Vagina (tissue), 2 donors: ENCODE results near the gene AK1. TPM values are rescaled to one million over a fixed set of nuclear protein-coding genes. Genes with fewer than 3 reads are reported as not detected.
"Not testable (repeated sequence)": the region's sequence is repeated elsewhere in the genome, so short reads cannot be mapped to it uniquely, and the experiment has no call there.

Experiments
- DNase-seq, 2 donors: peaks; one replicate each; pipeline ENCODE4 v3.0.0-alpha.2; 2017; ENCODE audit errors: extremely low spot score in 2 of 2
- H3K27ac ChIP-seq: fragments of 200-600 bp; sonication (generic); one replicate; pipeline ENCODE4 v1.5.1; 2019
- H3K27me3 ChIP-seq: fragments of 200-600 bp; sonication (generic); one replicate; pipeline ENCODE4 v1.5.1; 2019
- H3K36me3 ChIP-seq, 2 donors: fragments of 200-600 bp; sonication (generic); one replicate each; pipeline ENCODE4 v1.5.1; 2017 to 2019
- H3K4me1 ChIP-seq: fragments of 200-600 bp; sonication (generic); one replicate; pipeline ENCODE4 v1.5.1; 2019
- H3K4me3 ChIP-seq, 2 donors: fragments of 200-600 bp; sonication (generic); 1 replicate in 1 of 2; 2 replicates in 1 of 2; pipeline ENCODE4 v1.5.1; 2016 to 2019
- H3K9me3 ChIP-seq: fragments of 200-600 bp; sonication (generic); one replicate; pipeline ENCODE4 v1.5.1; 2019
- CTCF ChIP-seq, 3 experiments: fragments of 450-650 bp in 2 of 3; fragments of 200-600 bp in 1 of 3; sonication (generic) in 1 of 3; IDR thresholded peaks; one replicate each; pipeline ENCODE4 v1.5.1; 2017 to 2019; ENCODE audit warnings: antibody characterized with exemption in 3 of 3, mild to moderate bottlenecking in 2 of 3, moderate library complexity in 2 of 3
- POLR2A ChIP-seq, 2 donors: fragments of 450-650 bp; IDR thresholded peaks; one replicate each; pipeline ENCODE4 v1.6.1; 2017; ENCODE audit warnings: antibody characterized with exemption in 2 of 2, mild to moderate bottlenecking in 2 of 2, moderate library complexity in 2 of 2
- POLR2AphosphoS5 ChIP-seq, 2 donors: sonication (generic); formaldehyde crosslinking; IDR thresholded peaks; one replicate each; pipeline ENCODE4 v1.9.0; 2017; ENCODE audit warnings: antibody characterized with exemption in 2 of 2, mild to moderate bottlenecking in 2 of 2, low read depth in 1 of 2; ENCODE audit not compliant: insufficient read depth in 1 of 2
- intact Hi-C: fragments of 100-400 bp; cut with DNase I; formaldehyde crosslinking; loops from one replicate; pipeline ENCODE4 v1.15.1; 2023
- total RNA-seq: library from RNA; depleted of rRNA; stranded (reverse); fragments of >200 nt; gene quantifications from one replicate; pipeline ENCODE4 v1.2.3, GENCODE V29; 2016

Gene AK1
- total RNA-seq, 1 donor from 2014 or later = 33.4 TPM

- intact Hi-C loops = no loop called here
- Histone ChIP-seq H3K27me3 (no peaks in the 10 kb centered on the region), H3K4me3 (no peak overlapping the region), H3K4me1 (no peaks in the 10 kb centered on the region), H3K27ac (no peak overlapping the region), H3K9me3 (no peaks in the 10 kb centered on the region), H3K36me3 (peaks cover 0 to 41% of the 10 kb centered on the region in 2 donors)
- DNase-seq = no peak
- TF ChIP-seq POLR2A (IDR thresholded peaks at IDR 0.05) (no peak), POLR2AphosphoS5 (IDR thresholded peaks at IDR 0.05; ENCODE audit: insufficient read depth in 1 of 2, low read depth in 1 of 2) (no peak), CTCF (IDR thresholded peaks at IDR 0.05) (no peak)
Measured at GRCh38 chr9:127883959-127884358, 6.5 kb upstream of the AK1 start.

DNA sequence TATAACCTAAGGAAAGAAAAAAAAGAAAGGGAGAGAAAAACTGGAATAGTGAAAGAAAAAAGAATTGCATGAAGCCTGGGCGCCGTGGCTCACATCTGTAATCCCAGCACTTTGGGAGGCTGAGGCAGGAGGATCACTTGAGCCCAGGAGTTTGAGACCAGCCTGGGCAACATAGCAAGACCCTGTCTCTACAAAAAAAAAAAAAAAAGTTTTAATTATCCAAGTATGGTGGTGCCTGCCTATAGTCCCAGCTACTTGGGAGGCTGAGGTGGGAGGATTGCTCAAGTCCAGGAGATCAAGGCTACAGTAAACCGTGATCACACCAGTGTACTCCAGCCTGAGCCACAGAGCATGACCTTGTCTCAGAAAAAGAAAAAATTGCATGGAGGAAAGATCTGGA is 4.2 kb upstream of the AK1 start:
- Histone ChIP-seq H3K4me1 (peaks cover 20% of the 10 kb centered on the region), H3K36me3 (peaks cover 0 to 19% of the 10 kb centered on the region in 2 donors)
- H3K4me3 ChIP-seq, H3K27ac ChIP-seq, H3K27me3 ChIP-seq, DNase-seq, H3K9me3 ChIP-seq, intact Hi-C loops: not testable (repeated sequence)

GRCh38 chr9:127880143-127880542 is 2.7 kb upstream of the AK1 start:
- Histone ChIP-seq H3K27ac (no peak overlapping the region), H3K4me1 (peaks cover 36% of the 10 kb centered on the region)

GRCh38 chr9:127878652-127879390 is 1.3 kb upstream of the AK1 start:
- Histone ChIP-seq H3K4me1 (peaks cover 49% of the 10 kb centered on the region), H3K36me3 (no peaks in the 10 kb centered on the region)
- intact Hi-C loops = no loop called here

More at GRCh38 chr9:127880143-127880542, 2.7 kb upstream of the AK1 start:
- intact Hi-C loops = no loop called here
- TF ChIP-seq POLR2A (IDR thresholded peaks at IDR 0.05) (no peak), POLR2AphosphoS5 (IDR thresholded peaks at IDR 0.05; ENCODE audit: insufficient read depth in 1 of 2, low read depth in 1 of 2) (no peak), CTCF (IDR thresholded peaks at IDR 0.05) (no peak)
- no peak overlapping the region for H3K4me3 ChIP-seq
- no peak for DNase-seq
- H3K36me3 ChIP-seq = peaks cover 0 to 3% of the 10 kb centered on the region in 2 donors
- H3K27me3 ChIP-seq = no peaks in the 10 kb centered on the region
- no peaks in the 10 kb centered on the region for H3K9me3 ChIP-seq

DNA sequence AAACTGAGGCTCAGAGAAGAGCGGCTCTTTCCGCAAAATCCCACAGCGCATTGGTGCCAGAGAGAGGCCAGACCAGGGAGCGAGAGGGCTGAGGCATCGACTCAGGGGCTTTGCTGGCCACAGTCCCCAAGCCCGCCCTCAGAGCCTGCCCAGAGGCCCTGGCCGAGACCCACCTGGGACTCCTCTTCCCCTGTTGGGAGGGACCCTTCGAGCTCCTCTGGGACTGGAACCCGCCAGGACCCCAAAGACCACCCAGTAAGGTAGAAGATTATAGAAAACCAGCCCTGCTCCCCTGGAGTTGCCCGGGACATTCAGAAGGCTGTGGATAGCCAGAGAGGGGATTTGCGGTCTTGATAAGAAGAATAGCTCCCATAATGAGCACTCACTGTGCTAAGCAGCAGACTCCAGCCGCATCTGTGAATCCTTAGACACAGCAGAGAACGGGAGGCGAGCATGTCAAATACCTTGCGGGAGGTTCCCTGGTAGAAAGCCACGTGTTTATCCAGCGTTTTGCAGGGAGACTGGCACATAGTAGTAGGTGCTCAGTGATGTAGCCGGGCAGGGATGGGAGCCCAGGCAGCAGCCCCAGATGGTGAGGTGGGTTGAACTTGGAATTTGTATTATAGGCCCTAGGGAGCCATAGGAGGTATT is 651 bp upstream of the AK1 start:
- no peaks in the 10 kb centered on the region for H3K27me3 ChIP-seq
- no peak for DNase-seq
- H3K4me1 ChIP-seq = peaks cover 56% of the 10 kb centered on the region
- H3K4me3 ChIP-seq = peak overlapping the region; percentile 47 to 74
- H3K36me3 ChIP-seq = peaks cover 0 to under 1% of the 10 kb centered on the region in 2 donors
- H3K9me3 ChIP-seq = no peaks in the 10 kb centered on the region
- TF ChIP-seq CTCF (IDR thresholded peaks at IDR 0.05) = no peak
- no peak for TF ChIP-seq POLR2A (IDR thresholded peaks at IDR 0.05)
- peak in 1 of 2 donors; percentile 17 for TF ChIP-seq POLR2AphosphoS5 (IDR thresholded peaks at IDR 0.05; ENCODE audit: insufficient read depth in 1 of 2, low read depth in 1 of 2)
- peak overlapping the region; percentile 89 for H3K27ac ChIP-seq
- intact Hi-C loops = no loop called here

More at GRCh38 chr9:127878652-127879390, 1.3 kb upstream of the AK1 start:
- TF ChIP-seq POLR2A (IDR thresholded peaks at IDR 0.05) = no peak
- no peak for TF ChIP-seq POLR2AphosphoS5 (IDR thresholded peaks at IDR 0.05; ENCODE audit: insufficient read depth in 1 of 2, low read depth in 1 of 2)
- no peak for TF ChIP-seq CTCF (IDR thresholded peaks at IDR 0.05)
- DNase-seq = no peak
- Histone ChIP-seq H3K27ac (peak overlapping the region; percentile 89), H3K4me3 (no peak overlapping the region), H3K27me3 (no peaks in the 10 kb centered on the region), H3K9me3 (no peaks in the 10 kb centered on the region)
